GM12878 (cell line): Measurements from ENCODE around the gene STX4.

ENCODE experiments used
- ASH2L ChIP-seq: fragments of 300-600, 200-600 bp; sonication (generic); IDR thresholded peaks from 2 replicates; pipeline ENCODE4 v1.6.1; 2017; ENCODE audit warnings: low read depth, mild to moderate bottlenecking, borderline replicate concordance
- CHD1 ChIP-seq: IDR thresholded peaks from 2 replicates; pipeline ENCODE4 v1.6.1; 2012; ENCODE audit warnings: low read depth, low read length, improper control_type of control experiment
- SMC3 ChIP-seq: IDR thresholded peaks from 2 replicates; pipeline ENCODE4 v1.6.1; 2011; ENCODE audit warnings: low read length, improper control_type of control experiment, borderline replicate concordance
- ZNF592 ChIP-seq: fragments of 450-650 bp; IDR thresholded peaks from 2 replicates; pipeline ENCODE4 v1.6.1; 2017; ENCODE audit warnings: mild to moderate bottlenecking, moderate library complexity
- TF ChIP-seq, protein P1 (sequence below), 3 experiments: IDR thresholded peaks in 2 of 3; conservative IDR thresholded peaks in 1 of 3; 2 replicates each; pipeline ENCODE4 v1.5.1; 2011; ENCODE audit warnings: low read depth in 3 of 3, low read length in 3 of 3, mild to moderate bottlenecking in 3 of 3, control low read depth in 2 of 3, moderate library complexity in 2 of 3, inconsistent platforms in 1 of 3, mixed read lengths in 1 of 3; ENCODE audit not compliant: control insufficient read depth in 2 of 3, insufficient read depth in 1 of 3; ENCODE audit errors: extremely low read depth in 1 of 3

- TF ChIP-seq ASH2L (no peak), CHD1 (no peak), ZNF592 (no peak), SMC3 (no peak)
- TF ChIP-seq, protein P1, sequence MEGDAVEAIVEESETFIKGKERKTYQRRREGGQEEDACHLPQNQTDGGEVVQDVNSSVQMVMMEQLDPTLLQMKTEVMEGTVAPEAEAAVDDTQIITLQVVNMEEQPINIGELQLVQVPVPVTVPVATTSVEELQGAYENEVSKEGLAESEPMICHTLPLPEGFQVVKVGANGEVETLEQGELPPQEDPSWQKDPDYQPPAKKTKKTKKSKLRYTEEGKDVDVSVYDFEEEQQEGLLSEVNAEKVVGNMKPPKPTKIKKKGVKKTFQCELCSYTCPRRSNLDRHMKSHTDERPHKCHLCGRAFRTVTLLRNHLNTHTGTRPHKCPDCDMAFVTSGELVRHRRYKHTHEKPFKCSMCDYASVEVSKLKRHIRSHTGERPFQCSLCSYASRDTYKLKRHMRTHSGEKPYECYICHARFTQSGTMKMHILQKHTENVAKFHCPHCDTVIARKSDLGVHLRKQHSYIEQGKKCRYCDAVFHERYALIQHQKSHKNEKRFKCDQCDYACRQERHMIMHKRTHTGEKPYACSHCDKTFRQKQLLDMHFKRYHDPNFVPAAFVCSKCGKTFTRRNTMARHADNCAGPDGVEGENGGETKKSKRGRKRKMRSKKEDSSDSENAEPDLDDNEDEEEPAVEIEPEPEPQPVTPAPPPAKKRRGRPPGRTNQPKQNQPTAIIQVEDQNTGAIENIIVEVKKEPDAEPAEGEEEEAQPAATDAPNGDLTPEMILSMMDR (IDR thresholded peaks at IDR 0.05 in 2 of 3, conservative IDR thresholded peaks at IDR 0.05 in 1 of 3; ENCODE audit: control insufficient read depth in 2 of 3, extremely low read depth in 1 of 3, insufficient read depth in 1 of 3, low read depth in 3 of 3, low read length in 3 of 3) = no peak
Observed at GRCh38 chr16:31025339-31025738, 8.0 kb upstream of the STX4 start.
